Mucosa of descending colon (tissue), 3 donors: ENCODE measurements around the gene AQR. TPM values are rescaled to one million over a fixed set of nuclear protein-coding genes. Genes with fewer than 3 reads are reported as not detected.
"Not testable (repeated sequence)": the region's sequence is repeated elsewhere in the genome, so short reads cannot be mapped to it uniquely, and the experiment has no call there.

Experiments used
- ATAC-seq: fragments of 200-7000 bp; cut with Tn5 transposase; one replicate; pipeline ENCODE4 v1.9.1; 2020; ENCODE audit warnings: mild to moderate bottlenecking, moderate library complexity
- DNase-seq, 3 donors: peaks; one replicate each; pipeline ENCODE4 v3.0.0-alpha.2; 2020
- H3K36me3 ChIP-seq: fragments of 200-600 bp; one replicate; pipeline ENCODE4 v1.8.0; 2021; ENCODE audit warnings: low read depth, mild to moderate bottlenecking
- H3K4me1 ChIP-seq: fragments of 200-600 bp; one replicate; pipeline ENCODE4 v1.8.0; 2021; ENCODE audit warnings: low read depth, mild to moderate bottlenecking
- H3K4me3 ChIP-seq: fragments of 200-600 bp; one replicate; pipeline ENCODE4 v1.8.0; 2021; ENCODE audit warnings: mild to moderate bottlenecking
- H3K9me3 ChIP-seq: fragments of 200-600 bp; one replicate; pipeline ENCODE4 v1.8.0; 2021; ENCODE audit warnings: mild to moderate bottlenecking
- CTCF ChIP-seq: fragments of 200-600 bp; IDR thresholded peaks from one replicate; pipeline ENCODE4 v1.8.0; 2022; ENCODE audit warnings: antibody characterized with exemption, mild to moderate bottlenecking
- intact Hi-C, 2 donors: fragments of 100-400 bp; cut with DNase I in 1 of 2; cut with micrococcal nuclease in 1 of 2; formaldehyde crosslinking; loops; one replicate each; pipeline versions ENCODE4 v1.11.0 to v1.11.1; 2022; cut with DNase I, micrococcal nuclease
- total RNA-seq, 3 donors: library from RNA; stranded (reverse); fragmentation: NEBNext Ultra II Directional in 2 of 3; extraction: Animal tissue kit (Norgen Biotek cat#: 25700) in 2 of 3; gene quantifications; one replicate each; pipeline versions ENCODE4 v1.2.1 to v1.2.4, GENCODE V29; 2021 to 2023
- donor health status: DM: no; HTN: no; CAD: no; lungs with moderate emphysema.
- donor health status: DM: no; HTN: no; CAD: no.
- donor health status: DM: no; HTN: yes; CAD: no.

AQR gene
- total RNA-seq, 3 donors from 2014 or later: 25.1 to 26.6 (median 26.4) TPM

GRCh38 chr15:34813446-34814190, 155.9 kb downstream of the AQR start:
- ATAC-seq: no peak
- TF ChIP-seq CTCF: no peak
- Histone ChIP-seq H3K36me3 (no peaks in the 10 kb centered on the region), H3K4me3 (no peak overlapping the region), H3K9me3 (no peaks in the 10 kb centered on the region), H3K4me1 (no peaks in the 10 kb centered on the region)
- intact Hi-C loops: no loop called here
- DNase-seq: no peak

- H3K4me1 ChIP-seq, H3K36me3 ChIP-seq, intact Hi-C loops, H3K4me3 ChIP-seq, H3K9me3 ChIP-seq, DNase-seq, ATAC-seq: not testable (repeated sequence)
These were observed 156.6 kb downstream of the AQR start for GRCh38 chr15:34812868-34813365.

- no peak for ATAC-seq
- Histone ChIP-seq H3K4me1 (no peaks in the 10 kb centered on the region), H3K4me3 (no peak overlapping the region), H3K9me3 (no peaks in the 10 kb centered on the region), H3K36me3 (no peaks in the 10 kb centered on the region)
- intact Hi-C loops: no loop called here
- no peak for DNase-seq
- TF ChIP-seq CTCF: no peak
These were observed 157.2 kb downstream of the AQR start for GRCh38 chr15:34812369-34812768.

- no peak for ATAC-seq
- Histone ChIP-seq H3K9me3 (no peaks in the 10 kb centered on the region), H3K4me1 (no peaks in the 10 kb centered on the region), H3K36me3 (no peaks in the 10 kb centered on the region), H3K4me3 (no peak overlapping the region)
- no peak for TF ChIP-seq CTCF
- intact Hi-C loops: no loop called here
- no peak for DNase-seq
These were observed 159.0 kb downstream of the AQR start for GRCh38 chr15:34810443-34811129.

GRCh38 chr15:34809186-34809585, 160.4 kb downstream of the AQR start:
- no peak for TF ChIP-seq CTCF
- Histone ChIP-seq H3K9me3 (no peaks in the 10 kb centered on the region), H3K36me3 (no peaks in the 10 kb centered on the region), H3K4me1 (no peaks in the 10 kb centered on the region), H3K4me3 (no peak overlapping the region)
- ATAC-seq (no peak), DNase-seq (no peak)
- intact Hi-C loops: no loop called here

GRCh38 chr15:34808016-34808415, 161.5 kb downstream of the AQR start:
- DNase-seq: no peak
- intact Hi-C loops: no loop called here
- no peak overlapping the region for H3K4me3 ChIP-seq
- H3K36me3 ChIP-seq: no peaks in the 10 kb centered on the region
- ATAC-seq: no peak
- H3K4me1 ChIP-seq: no peaks in the 10 kb centered on the region
- H3K9me3 ChIP-seq: no peaks in the 10 kb centered on the region
- TF ChIP-seq CTCF: no peak

- intact Hi-C loops, ATAC-seq, H3K9me3 ChIP-seq, H3K4me1 ChIP-seq, DNase-seq, H3K4me3 ChIP-seq, H3K36me3 ChIP-seq: not testable (repeated sequence)
These were observed 162.3 kb downstream of the AQR start for GRCh38 chr15:34807241-34807640.
